H9 (cell line): Measurements from ENCODE around the gene CNOT11. TPM values are rescaled to one million over a fixed set of nuclear protein-coding genes. Genes with fewer than 3 reads are reported as not detected.

Source experiments
- DNase-seq: peaks from one replicate; pipeline ENCODE4 v3.0.0-alpha.2; 2017
- H2AFZ ChIP-seq: one replicate; pipeline ENCODE4 v1.6.1; 2013; ENCODE audit warnings: mild to moderate bottlenecking, low read length, control low read depth, moderate library complexity
- H2AK5ac ChIP-seq: 2 replicates; pipeline ENCODE4 v1.6.1; 2013; ENCODE audit warnings: low read length, control low read depth, mixed read lengths; ENCODE audit not compliant: insufficient read length
- H2BK120ac ChIP-seq: one replicate; pipeline ENCODE4 v1.6.1; 2013; ENCODE audit warnings: low read depth, mild to moderate bottlenecking, low read length, control low read depth, inconsistent platforms; ENCODE audit not compliant: poor library complexity, severe bottlenecking
- H2BK12ac ChIP-seq: 2 replicates; pipeline ENCODE4 v1.6.1; 2013; ENCODE audit warnings: low read length, control low read depth, mixed read lengths, low read depth; ENCODE audit not compliant: insufficient read length
- H2BK15ac ChIP-seq: 2 replicates; pipeline ENCODE4 v1.6.1; 2013; ENCODE audit warnings: low read depth, low read length, control low read depth
- H2BK20ac ChIP-seq: one replicate; pipeline ENCODE4 v1.6.1; 2013; ENCODE audit warnings: low read depth, mild to moderate bottlenecking, low read length, control low read depth, inconsistent platforms; ENCODE audit not compliant: poor library complexity, severe bottlenecking
- H2BK5ac ChIP-seq: 2 replicates; pipeline ENCODE4 v1.6.1; 2013; ENCODE audit warnings: low read length, control low read depth, mixed read lengths; ENCODE audit not compliant: insufficient read length
- H3K14ac ChIP-seq: 2 replicates; pipeline ENCODE4 v1.6.1; 2013; ENCODE audit warnings: low read length, control low read depth; ENCODE audit not compliant: insufficient read depth
- H3K18ac ChIP-seq: 2 replicates; pipeline ENCODE4 v1.6.1; 2013; ENCODE audit warnings: low read depth, mild to moderate bottlenecking, mixed read lengths, low read length, control low read depth; ENCODE audit not compliant: insufficient read length
- H3K23ac ChIP-seq: 2 replicates; pipeline ENCODE4 v1.6.1; 2013; ENCODE audit warnings: low read length, control low read depth, mixed read lengths, low read depth; ENCODE audit not compliant: insufficient read length
- H3K23me2 ChIP-seq: 2 replicates; pipeline ENCODE4 v1.6.1; 2013; ENCODE audit warnings: low read depth, mild to moderate bottlenecking, mixed read lengths, low read length, control low read depth; ENCODE audit not compliant: insufficient read length, poor library complexity, severe bottlenecking
- H3K27ac ChIP-seq: 2 replicates; pipeline ENCODE4 v1.5.1; 2013; ENCODE audit warnings: low read length, control low read depth, mixed read lengths, low read depth; ENCODE audit not compliant: insufficient read length
- H3K27me3 ChIP-seq: 2 replicates; pipeline ENCODE4 v1.6.1; 2013; ENCODE audit warnings: low read length, control low read depth, inconsistent platforms; ENCODE audit not compliant: insufficient read depth
- H3K4ac ChIP-seq: 2 replicates; pipeline ENCODE4 v1.6.1; 2013; ENCODE audit warnings: low read depth, mild to moderate bottlenecking, control low read depth, inconsistent platforms, low read length, moderate library complexity
- H3K4me1 ChIP-seq: 2 replicates; pipeline ENCODE4 v1.6.1; 2013; ENCODE audit warnings: low read length, control low read depth, inconsistent platforms; ENCODE audit not compliant: insufficient read depth
- H3K4me2 ChIP-seq: 2 replicates; pipeline ENCODE4 v1.6.1; 2013; ENCODE audit warnings: low read length, control low read depth, mixed read lengths; ENCODE audit not compliant: insufficient read length, insufficient read depth
- H3K56ac ChIP-seq: 2 replicates; pipeline ENCODE4 v1.6.1; 2013; ENCODE audit warnings: low read depth, mild to moderate bottlenecking, mixed read lengths, low read length, control low read depth; ENCODE audit not compliant: insufficient read length
- H3K79me1 ChIP-seq: 2 replicates; pipeline ENCODE4 v1.6.1; 2013; ENCODE audit warnings: low read depth, mild to moderate bottlenecking, moderate library complexity, low read length, control low read depth, inconsistent platforms; ENCODE audit not compliant: insufficient read depth, poor library complexity, severe bottlenecking
- H3K79me2 ChIP-seq: 2 replicates; pipeline ENCODE4 v1.6.1; 2013; ENCODE audit warnings: low read length, control low read depth, inconsistent platforms; ENCODE audit not compliant: insufficient read depth
- H3K9ac ChIP-seq: 2 replicates; pipeline ENCODE4 v1.6.1; 2013; ENCODE audit warnings: low read length, control low read depth, mixed read lengths; ENCODE audit not compliant: insufficient read length; ENCODE audit errors: extremely low read depth
- H3K9me3 ChIP-seq: one replicate; pipeline ENCODE4 v1.6.1; 2013; ENCODE audit warnings: low read depth, low read length, inconsistent platforms; ENCODE audit not compliant: control insufficient read depth
- H3T11ph ChIP-seq: one replicate; pipeline ENCODE4 v1.6.1; 2013; ENCODE audit warnings: mild to moderate bottlenecking, low read length, control low read depth, inconsistent platforms
- H4K20me1 ChIP-seq: one replicate; pipeline ENCODE4 v1.6.1; 2013; ENCODE audit not compliant: control insufficient read depth, insufficient read length, insufficient read depth
- H4K5ac ChIP-seq: 2 replicates; pipeline ENCODE4 v1.6.1; 2013; ENCODE audit warnings: low read depth, mild to moderate bottlenecking, mixed read lengths, low read length, control low read depth; ENCODE audit not compliant: insufficient read length
- H4K8ac ChIP-seq: replicated peaks from 2 replicates; pipeline ENCODE4 v1.6.1; 2013; ENCODE audit warnings: low read length, control low read depth, mixed read lengths, low read depth; ENCODE audit not compliant: insufficient read length
- H4K91ac ChIP-seq: 2 replicates; pipeline ENCODE4 v1.6.1; 2013; ENCODE audit warnings: low read depth, mild to moderate bottlenecking, moderate library complexity, mixed read lengths, low read length, control low read depth; ENCODE audit not compliant: insufficient read length
- H3K27ac Mint-ChIP-seq, 3 experiments: 2 replicates in 2 of 3; 3 replicates in 1 of 3; pipeline ENCODE4 v1.8.0; 2020 to 2021; ENCODE audit warnings: mixed read lengths in 3 of 3, mild to moderate bottlenecking in 1 of 3, moderate library complexity in 1 of 3
- H3K27me3 Mint-ChIP-seq: 2 replicates; pipeline ENCODE4 v1.8.0; 2021; ENCODE audit warnings: low read depth, mild to moderate bottlenecking, moderate library complexity, mixed read lengths
- H3K36me3 Mint-ChIP-seq, 3 experiments: 2 replicates in 2 of 3; 3 replicates in 1 of 3; pipeline ENCODE4 v1.8.0; 2020 to 2021; ENCODE audit warnings: low read depth in 3 of 3, mixed read lengths in 3 of 3; ENCODE audit not compliant: insufficient read depth in 1 of 3
- H3K4me1 Mint-ChIP-seq, 2 experiments: 2 replicates each; pipeline ENCODE4 v1.8.0; 2020; ENCODE audit warnings: mixed read lengths in 2 of 2
- H3K4me3 Mint-ChIP-seq, 2 experiments: 2 replicates in 1 of 2; 3 replicates in 1 of 2; pipeline ENCODE4 v1.8.0; 2020 to 2021; ENCODE audit warnings: mild to moderate bottlenecking in 2 of 2, mixed read lengths in 2 of 2, moderate library complexity in 1 of 2
- H3K9me3 Mint-ChIP-seq, 2 experiments: 2 replicates in 1 of 2; 3 replicates in 1 of 2; pipeline ENCODE4 v1.8.0; 2020; ENCODE audit warnings: mild to moderate bottlenecking in 2 of 2, mixed read lengths in 2 of 2, moderate library complexity in 1 of 2
- CTCF ChIP-seq: fragments of 200-600 bp; sonication (generic); conservative IDR thresholded peaks from 3 replicates; pipeline ENCODE4 v1.8.0; 2021; ENCODE audit warnings: antibody characterized with exemption, mild to moderate bottlenecking
- WGBS: extraction: QIAGEN DNeasy Blood & Tissue Kit; methylation state at CpG from one replicate; pipeline ENCODE4 v1.1.7; 2013; ENCODE audit warnings: missing lambda C conversion rate, low lambda C conversion rate, mixed read lengths; ENCODE audit not compliant: insufficient read length; ENCODE audit errors: extremely low coverage; 5-methylcytosine and 5-hydroxymethylcytosine counted together
- total RNA-seq: library from RNA; stranded (reverse); gene quantifications from 2 replicates; pipeline ENCODE4 v1.2.1, GENCODE V29; 2021

CNOT11 gene
- total RNA-seq, 1 experiment from 2014 or later = 46.8 TPM

GRCh38 chr2:101278925-101279324, 26.2 kb downstream of the CNOT11 start:
- H2BK20ac ChIP-seq = no peak overlapping the region
- H3K4ac ChIP-seq = no peak overlapping the region
- no peaks in the 10 kb centered on the region for H3K79me1 ChIP-seq
- H4K91ac ChIP-seq = no peak overlapping the region
- no peak overlapping the region for H2AFZ ChIP-seq
- H3K79me2 ChIP-seq = no peaks in the 10 kb centered on the region
- TF ChIP-seq CTCF = no peak
- DNase-seq = no peak
- no peaks in the 10 kb centered on the region for H3K27me3 ChIP-seq
- H3K27ac ChIP-seq = no peak overlapping the region
- no peak overlapping the region for H3K18ac ChIP-seq
- no peaks in the 10 kb centered on the region for H4K20me1 ChIP-seq
- no peak overlapping the region for H2BK12ac ChIP-seq
- no CpG with 5 or more reads among the region's 3 CpGs for WGBS
- H3K9me3 ChIP-seq = no peaks in the 10 kb centered on the region
- H2AK5ac ChIP-seq = no peak overlapping the region
- no peak overlapping the region for H4K5ac ChIP-seq
- H3K14ac ChIP-seq = no peak overlapping the region
- Mint-ChIP-seq H3K4me1 (no peaks in the 10 kb centered on the region), H3K4me3 (no peak overlapping the region), H3K27me3 (no peaks in the 10 kb centered on the region), H3K9me3 (no peaks in the 10 kb centered on the region), H3K27ac (no peak overlapping the region), H3K36me3 (peaks cover 18 to 70% (median 61%) of the 10 kb centered on the region in 3 experiments; a peak in 6 of 7 replicates)
- no peak overlapping the region for H3K9ac ChIP-seq
- no peak overlapping the region for H4K8ac ChIP-seq
- no peak overlapping the region for H3T11ph ChIP-seq
- no peaks in the 10 kb centered on the region for H3K4me1 ChIP-seq
- no peak overlapping the region for H2BK15ac ChIP-seq
- no peaks in the 10 kb centered on the region for H3K23me2 ChIP-seq
- no peak overlapping the region for H2BK120ac ChIP-seq
- H2BK5ac ChIP-seq = no peak overlapping the region
- no peak overlapping the region for H3K4me2 ChIP-seq
- H3K23ac ChIP-seq = no peak overlapping the region
- H3K56ac ChIP-seq = no peak overlapping the region
